HFF-Myc (cell line): ENCODE results near the gene TNNT1.

ENCODE experiments used
- DNase-seq: peaks from one replicate; pipeline ENCODE4 v3.0.0-alpha.2; 2011; ENCODE audit warnings: low read depth; ENCODE audit errors: extremely low read depth
- H3K4me3 ChIP-seq: replicated peaks from 2 replicates; pipeline ENCODE4 v1.5.1; 2011; ENCODE audit warnings: low read depth, mild to moderate bottlenecking, control low read depth, low read length
- CTCF ChIP-seq: IDR thresholded peaks from 2 replicates; pipeline ENCODE4 v1.5.1; 2012; ENCODE audit warnings: mild to moderate bottlenecking, low read depth, low read length, control low read depth; ENCODE audit errors: missing control alignments

The TNNT1 gene

DNA sequence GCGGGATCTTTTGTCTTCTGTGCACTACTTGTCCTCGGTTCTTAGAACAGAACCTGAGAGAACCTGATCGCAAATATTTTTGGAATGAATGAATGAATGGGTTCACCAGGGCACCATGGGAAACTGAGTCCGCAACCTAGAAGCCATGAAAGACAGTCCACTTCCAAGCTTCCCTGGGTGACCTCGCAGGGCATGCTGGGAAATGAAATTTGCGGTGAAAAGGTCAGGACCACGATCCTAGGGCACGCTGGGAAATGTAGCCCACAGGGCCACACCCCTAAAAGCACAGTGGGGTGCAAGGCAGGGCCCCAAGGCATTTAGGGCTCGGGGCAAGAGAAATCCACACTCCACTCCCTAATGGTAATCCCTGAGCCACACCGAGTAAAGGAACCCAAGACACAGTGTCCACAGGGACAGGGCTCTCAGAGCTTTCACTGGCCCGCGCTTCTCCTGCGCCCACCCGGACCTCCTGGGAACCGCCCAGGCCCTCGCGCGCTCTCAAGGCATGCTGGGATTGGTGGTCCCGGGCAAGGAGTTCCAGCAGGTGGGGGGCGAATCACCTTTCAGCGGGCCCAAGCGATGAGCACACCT lies 30.5 kb downstream of the TNNT1 start:
- TF ChIP-seq CTCF = no peak
- H3K4me3 ChIP-seq = peak overlapping the region; percentile 55
- DNase-seq = no peak

- no peak for TF ChIP-seq CTCF
- peak; percentile 95 for DNase-seq
- H3K4me3 ChIP-seq = peak overlapping the region; percentile 55
These were observed 31.2 kb downstream of the TNNT1 start for GRCh38 chr19:55117663-55118391.

DNA sequence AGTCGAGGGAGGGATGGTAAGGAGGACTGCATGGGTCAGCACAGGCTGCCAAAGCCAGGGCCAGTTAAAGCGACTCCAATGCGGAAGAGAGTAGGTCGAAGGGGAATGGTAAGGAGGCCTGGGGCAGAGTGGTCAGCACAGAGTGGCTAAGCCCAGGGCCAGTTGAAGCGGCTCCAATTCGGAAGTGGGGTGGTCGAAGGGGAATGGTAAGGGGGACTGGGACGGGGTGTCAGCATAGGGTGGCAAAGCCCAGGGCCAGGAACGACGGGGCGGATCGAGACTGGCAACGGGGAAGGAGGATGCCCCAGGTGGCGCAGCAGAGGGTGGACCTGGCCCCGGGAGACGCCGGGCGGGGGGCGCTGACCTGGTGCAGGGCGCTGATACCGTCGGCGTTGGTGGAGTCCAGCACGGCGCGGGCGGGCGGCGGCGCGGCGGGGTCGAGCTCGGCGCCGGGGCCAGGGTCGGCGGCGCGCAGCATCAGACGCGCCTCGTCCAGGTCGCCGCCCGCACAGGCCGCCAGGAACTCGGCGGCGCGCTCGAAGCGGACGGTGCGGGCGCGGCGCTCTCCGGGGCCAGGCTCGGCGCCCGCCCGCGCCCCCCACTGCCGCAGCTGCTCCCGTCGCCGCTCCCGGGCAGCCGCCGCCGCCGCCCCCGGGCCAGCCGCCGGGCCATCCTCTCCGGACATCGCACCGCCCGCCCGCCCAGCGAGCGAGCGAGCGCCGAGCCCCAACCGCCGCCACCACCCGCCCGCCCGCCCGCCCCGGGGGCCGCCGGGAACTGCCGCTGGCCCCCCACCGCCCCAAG lies 31.9 kb downstream of the TNNT1 start, which contains the start of gene PPP1R12C:
Gene PPP1R12C (minus strand): TSS at position 779 of the 804 bp plus-strand sequence. CDS start 94 bp downstream, at position 685.
- no peak for TF ChIP-seq CTCF
- no peak for DNase-seq
- H3K4me3 ChIP-seq = peak within 1 kb of the TSS; percentile 96

GRCh38 chr19:55116232-55116858 lies 32.7 kb downstream of the TNNT1 start:
- no peak for TF ChIP-seq CTCF
- peak overlapping the region; percentile 96 for H3K4me3 ChIP-seq
- DNase-seq = no peak

GRCh38 chr19:55115446-55116065 lies 33.5 kb downstream of the TNNT1 start:
- DNase-seq = no peak
- no peak for TF ChIP-seq CTCF
- H3K4me3 ChIP-seq = peak overlapping the region; percentile 96

GRCh38 chr19:55114566-55115145 lies 34.4 kb downstream of the TNNT1 start:
- TF ChIP-seq CTCF = no peak
- peak overlapping the region; percentile 96 for H3K4me3 ChIP-seq

More at GRCh38 chr19:55114566-55115145, 34.4 kb downstream of the TNNT1 start:
- DNase-seq = no peak
